Colonic mucosa (tissue), 4 donors: ENCODE measurements around the gene FMN2. TPM values are rescaled to one million over a fixed set of nuclear protein-coding genes. Genes with fewer than 3 reads are reported as not detected.

Source experiments
- DNase-seq: peaks from one replicate; pipeline ENCODE4 v3.0.0-alpha.2; 2020
- H3K27ac ChIP-seq: fragments of 200-600 bp; one replicate; pipeline ENCODE4 v1.8.0; 2021
- H3K27me3 ChIP-seq: fragments of 200-600 bp; one replicate; pipeline ENCODE4 v1.8.0; 2021
- H3K36me3 ChIP-seq: fragments of 200-600 bp; one replicate; pipeline ENCODE4 v1.8.0; 2021
- H3K4me1 ChIP-seq: fragments of 200-600 bp; one replicate; pipeline ENCODE4 v1.8.0; 2021; ENCODE audit warnings: mild to moderate bottlenecking
- H3K4me3 ChIP-seq: fragments of 200-600 bp; one replicate; pipeline ENCODE4 v1.8.0; 2021
- H3K9ac ChIP-seq, 2 donors: one replicate each; pipeline ENCODE4 v1.7.0; 2013; ENCODE audit warnings: control low read depth in 2 of 2, low read depth in 2 of 2, low read length in 2 of 2
- H3K9me3 ChIP-seq: fragments of 200-600 bp; one replicate; pipeline ENCODE4 v1.8.0; 2021
- intact Hi-C: fragments of 100-400 bp; cut with DNase I; formaldehyde crosslinking; loops from one replicate; pipeline ENCODE4 v1.14.1; 2022
- total RNA-seq, 2 donors: library from RNA; stranded (reverse); fragmentation: NEBNext Ultra II Directional in 1 of 2; extraction: Animal tissue kit (Norgen Biotek cat#: 25700) in 1 of 2; gene quantifications; one replicate each; pipeline ENCODE4 v1.2.1, GENCODE V29; 2021
- TF ChIP-seq, protein P1 (sequence below): fragments of 200-600 bp; IDR thresholded peaks from one replicate; pipeline ENCODE4 v1.8.0; 2022; ENCODE audit warnings: antibody characterized with exemption, mild to moderate bottlenecking
- donor health status: healthy.
- donor health status: DM: no; HTN: no; CAD: no.
- donor health status: DM: no; HTN: no; CAD: no.

FMN2 gene
- total RNA-seq, 2 donors from 2014 or later = 0.62 to 3.0 TPM

DNA sequence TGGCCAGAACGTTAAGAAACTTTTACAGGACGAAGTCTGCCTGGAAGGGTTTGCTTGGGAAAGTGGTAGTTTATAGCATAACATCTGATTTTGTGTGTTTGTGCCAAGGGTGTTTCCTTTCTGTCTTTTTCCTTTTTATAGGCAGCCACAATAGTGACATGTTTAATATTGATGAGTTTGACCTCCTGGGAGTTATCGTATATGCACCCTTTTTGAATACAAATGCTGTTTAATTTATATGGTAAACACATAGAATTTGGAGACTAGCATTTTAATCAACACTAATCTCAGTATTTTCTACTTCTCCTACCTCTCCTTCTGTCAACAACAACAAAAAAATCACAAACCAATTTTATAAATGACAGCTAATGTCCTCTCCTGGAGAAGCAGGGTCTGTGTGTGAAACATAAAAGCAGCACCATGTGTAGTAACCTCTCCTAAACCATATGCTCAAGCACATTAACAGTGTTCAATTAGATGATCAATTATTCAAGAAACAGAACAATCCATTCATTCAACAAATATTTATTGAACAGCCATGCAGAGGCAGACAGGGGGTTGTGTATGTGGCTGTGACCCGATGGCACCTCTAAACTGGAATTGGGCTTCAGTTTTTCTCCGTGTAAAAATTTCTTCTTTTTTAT lies 604 bp upstream of the FMN2 start:
- peaks cover 29% of the 10 kb centered on the region for H3K27me3 ChIP-seq
- TF ChIP-seq, protein P1, sequence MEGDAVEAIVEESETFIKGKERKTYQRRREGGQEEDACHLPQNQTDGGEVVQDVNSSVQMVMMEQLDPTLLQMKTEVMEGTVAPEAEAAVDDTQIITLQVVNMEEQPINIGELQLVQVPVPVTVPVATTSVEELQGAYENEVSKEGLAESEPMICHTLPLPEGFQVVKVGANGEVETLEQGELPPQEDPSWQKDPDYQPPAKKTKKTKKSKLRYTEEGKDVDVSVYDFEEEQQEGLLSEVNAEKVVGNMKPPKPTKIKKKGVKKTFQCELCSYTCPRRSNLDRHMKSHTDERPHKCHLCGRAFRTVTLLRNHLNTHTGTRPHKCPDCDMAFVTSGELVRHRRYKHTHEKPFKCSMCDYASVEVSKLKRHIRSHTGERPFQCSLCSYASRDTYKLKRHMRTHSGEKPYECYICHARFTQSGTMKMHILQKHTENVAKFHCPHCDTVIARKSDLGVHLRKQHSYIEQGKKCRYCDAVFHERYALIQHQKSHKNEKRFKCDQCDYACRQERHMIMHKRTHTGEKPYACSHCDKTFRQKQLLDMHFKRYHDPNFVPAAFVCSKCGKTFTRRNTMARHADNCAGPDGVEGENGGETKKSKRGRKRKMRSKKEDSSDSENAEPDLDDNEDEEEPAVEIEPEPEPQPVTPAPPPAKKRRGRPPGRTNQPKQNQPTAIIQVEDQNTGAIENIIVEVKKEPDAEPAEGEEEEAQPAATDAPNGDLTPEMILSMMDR = no peak
- peak overlapping the region; percentile 40 for H3K4me3 ChIP-seq
- H3K9ac ChIP-seq = no peak overlapping the region
- no peaks in the 10 kb centered on the region for H3K4me1 ChIP-seq
- H3K27ac ChIP-seq = no peak overlapping the region
- no peaks in the 10 kb centered on the region for H3K36me3 ChIP-seq
- H3K9me3 ChIP-seq = no peaks in the 10 kb centered on the region
- no peak for DNase-seq
- intact Hi-C loops = no loop called here

DNA sequence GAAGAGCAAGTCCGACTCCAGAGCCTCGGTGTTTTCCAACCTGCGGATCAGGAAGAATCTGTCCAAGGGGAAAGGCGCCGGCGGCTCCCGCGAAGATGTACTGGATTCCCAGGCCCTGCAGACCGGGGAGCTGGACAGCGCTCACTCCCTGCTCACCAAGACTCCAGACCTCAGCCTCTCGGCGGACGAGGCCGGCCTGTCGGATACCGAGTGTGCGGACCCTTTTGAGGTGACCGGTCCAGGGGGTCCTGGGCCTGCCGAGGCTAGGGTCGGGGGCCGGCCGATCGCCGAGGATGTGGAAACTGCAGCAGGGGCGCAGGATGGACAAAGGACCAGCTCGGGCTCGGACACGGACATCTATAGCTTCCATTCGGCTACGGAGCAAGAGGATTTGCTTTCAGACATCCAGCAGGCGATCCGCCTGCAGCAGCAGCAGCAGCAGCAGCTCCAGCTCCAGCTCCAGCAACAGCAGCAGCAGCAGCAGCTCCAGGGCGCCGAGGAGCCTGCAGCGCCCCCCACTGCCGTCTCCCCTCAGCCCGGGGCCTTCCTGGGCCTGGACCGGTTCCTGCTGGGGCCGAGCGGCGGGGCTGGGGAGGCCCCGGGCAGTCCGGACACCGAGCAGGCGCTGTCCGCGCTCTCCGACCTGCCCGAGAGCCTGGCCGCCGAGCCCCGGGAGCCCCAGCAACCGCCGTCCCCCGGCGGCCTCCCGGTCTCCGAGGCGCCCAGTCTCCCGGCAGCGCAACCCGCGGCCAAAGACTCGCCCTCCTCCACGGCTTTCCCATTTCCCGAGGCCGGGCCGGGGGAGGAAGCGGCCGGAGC lies 827 bp downstream of the FMN2 start:
- H3K9me3 ChIP-seq = no peaks in the 10 kb centered on the region
- H3K4me1 ChIP-seq = no peaks in the 10 kb centered on the region
- H3K9ac ChIP-seq = no peak overlapping the region
- peak overlapping the region; percentile 40 for H3K4me3 ChIP-seq
- H3K27me3 ChIP-seq = peaks cover 29% of the 10 kb centered on the region
- TF ChIP-seq, protein P1 = no peak
- no peak overlapping the region for H3K27ac ChIP-seq
- intact Hi-C loops = no loop called here
- no peaks in the 10 kb centered on the region for H3K36me3 ChIP-seq
- DNase-seq = peak; percentile 23

DNA sequence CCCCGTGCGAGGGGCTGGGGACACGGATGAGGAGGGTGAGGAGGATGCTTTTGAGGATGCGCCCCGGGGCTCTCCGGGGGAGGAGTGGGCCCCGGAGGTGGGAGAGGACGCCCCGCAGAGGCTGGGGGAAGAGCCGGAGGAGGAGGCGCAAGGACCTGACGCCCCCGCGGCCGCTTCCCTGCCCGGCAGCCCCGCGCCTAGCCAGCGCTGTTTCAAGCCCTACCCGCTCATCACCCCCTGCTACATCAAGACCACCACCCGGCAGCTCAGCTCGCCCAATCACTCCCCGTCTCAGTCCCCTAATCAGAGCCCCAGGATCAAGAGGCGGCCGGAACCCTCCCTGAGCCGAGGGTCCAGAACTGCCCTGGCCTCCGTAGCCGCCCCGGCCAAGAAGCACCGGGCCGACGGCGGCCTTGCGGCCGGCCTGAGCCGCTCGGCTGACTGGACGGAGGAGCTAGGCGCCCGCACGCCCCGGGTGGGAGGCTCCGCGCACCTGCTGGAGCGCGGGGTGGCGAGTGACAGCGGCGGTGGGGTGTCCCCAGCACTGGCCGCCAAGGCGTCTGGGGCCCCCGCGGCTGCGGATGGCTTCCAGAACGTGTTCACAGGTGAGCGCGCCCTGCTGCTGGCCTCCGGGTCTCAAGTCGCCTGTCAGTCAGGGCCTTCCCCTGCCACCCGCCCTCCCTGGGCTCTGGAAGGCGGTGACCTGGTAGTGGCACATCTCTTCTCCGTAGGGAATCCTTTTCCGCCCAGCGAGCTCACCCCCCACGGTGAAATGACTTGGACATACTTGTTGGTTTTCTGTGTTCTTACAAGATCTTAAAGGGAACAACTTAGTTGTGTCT lies 1.7 kb downstream of the FMN2 start:
- Histone ChIP-seq H3K9ac (no peak overlapping the region), H3K27ac (peak overlapping the region; percentile 17), H3K36me3 (no peaks in the 10 kb centered on the region), H3K27me3 (peaks cover 29% of the 10 kb centered on the region), H3K9me3 (no peaks in the 10 kb centered on the region), H3K4me1 (no peaks in the 10 kb centered on the region), H3K4me3 (peak overlapping the region; percentile 40)
- no peak for DNase-seq
- intact Hi-C loops = no loop called here
- TF ChIP-seq, protein P1 = no peak

DNA sequence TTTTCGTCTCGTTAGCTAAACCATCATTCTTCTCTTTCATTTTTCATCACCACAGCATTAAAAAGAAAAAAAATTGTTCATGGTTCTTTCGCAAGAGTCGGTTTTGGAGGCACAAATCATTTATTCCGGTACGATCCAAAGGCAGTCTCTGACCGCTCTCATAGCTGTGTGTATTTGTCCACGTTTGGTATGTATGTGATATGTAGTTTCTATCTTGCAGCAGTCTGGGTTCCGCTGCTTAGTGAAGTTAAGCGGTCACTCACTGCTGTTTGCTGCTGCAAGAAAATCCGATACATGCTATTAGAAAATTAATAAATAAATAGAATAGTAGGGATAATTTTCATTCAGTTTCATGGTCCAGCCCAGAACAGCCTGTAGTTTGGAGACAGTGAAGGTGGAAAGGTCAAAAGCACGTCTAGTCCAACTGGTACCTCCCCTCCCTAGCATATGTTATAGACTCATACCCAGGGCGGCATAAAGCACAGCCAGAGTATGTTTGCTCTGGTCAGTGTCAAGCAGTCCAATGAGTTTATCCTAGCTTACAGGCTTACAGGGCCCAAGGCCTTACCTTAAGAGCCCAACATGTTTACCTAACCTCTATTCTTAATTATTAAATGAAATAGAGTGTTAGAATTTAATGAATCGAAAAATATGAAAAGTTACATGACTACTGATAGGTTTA lies 2.5 kb downstream of the FMN2 start:
- Histone ChIP-seq H3K36me3 (no peaks in the 10 kb centered on the region), H3K4me3 (no peak overlapping the region), H3K9me3 (no peaks in the 10 kb centered on the region), H3K4me1 (no peaks in the 10 kb centered on the region), H3K27ac (no peak overlapping the region), H3K27me3 (peaks cover 29% of the 10 kb centered on the region), H3K9ac (no peak overlapping the region)
- DNase-seq = no peak
- TF ChIP-seq, protein P1 = no peak
- intact Hi-C loops = no loop called here

DNA sequence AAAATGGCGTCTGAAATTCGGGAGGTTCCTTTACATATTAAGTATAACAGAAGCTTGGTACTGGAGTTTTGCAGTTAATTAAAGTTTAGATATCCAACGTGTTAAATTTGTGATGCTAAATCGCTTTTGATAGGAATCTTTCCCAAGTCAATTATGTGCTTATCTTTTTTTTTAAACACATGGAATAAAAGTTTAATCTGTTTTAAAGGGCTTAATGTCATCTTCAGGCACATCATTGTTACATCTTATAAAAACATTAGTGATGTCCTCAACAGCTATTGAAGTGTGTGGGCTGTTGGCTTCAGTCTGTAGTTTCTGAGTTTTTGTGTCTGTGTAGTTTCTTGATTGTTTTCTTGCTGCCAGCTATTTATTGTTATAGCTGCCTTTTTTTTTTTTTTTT lies 5.3 kb downstream of the FMN2 start:
- TF ChIP-seq, protein P1 = no peak
- no peaks in the 10 kb centered on the region for H3K4me1 ChIP-seq
- H3K9ac ChIP-seq = no peak overlapping the region
- no peak for DNase-seq
- intact Hi-C loops = no loop called here
- no peak overlapping the region for H3K27ac ChIP-seq
- H3K27me3 ChIP-seq = peaks cover 19% of the 10 kb centered on the region
- H3K9me3 ChIP-seq = no peaks in the 10 kb centered on the region
- no peak overlapping the region for H3K4me3 ChIP-seq
- no peaks in the 10 kb centered on the region for H3K36me3 ChIP-seq
